H1 (cell line): ENCODE measurements around the gene FMC1. TPM values are rescaled to one million over a fixed set of nuclear protein-coding genes. Genes with fewer than 3 reads are reported as not detected.

Experiments
- CHD2 ChIP-seq: IDR thresholded peaks from 2 replicates; pipeline ENCODE4 v1.6.1; 2012; ENCODE audit warnings: low read length, improper control_type of control experiment
- HDAC2 ChIP-seq, 2 experiments: fragments of 300-600 bp in 1 of 2; sonication (generic) in 1 of 2; IDR thresholded peaks; 2 replicates each; pipeline ENCODE4 v1.6.1; 2011 to 2012; ENCODE audit warnings: low read depth in 2 of 2, low read length in 2 of 2, mild to moderate bottlenecking in 2 of 2, moderate library complexity in 2 of 2, borderline replicate concordance in 1 of 2, inconsistent platforms in 1 of 2
- KDM5A ChIP-seq: fragments of 200-600 bp; IDR thresholded peaks from 2 replicates; pipeline ENCODE4 v1.7.1; 2012; ENCODE audit warnings: mild to moderate bottlenecking, low read length, inconsistent platforms, mixed read lengths
- polyA plus RNA-seq, 7 experiments: library from polyadenylated mRNA; depleted of rRNA in 3 of 7; stranded (reverse) in 5 of 7; unstranded in 2 of 7; fragments of >200 nt in 5 of 7; fragments of 200-250 nt in 2 of 7; gene quantifications; 1 replicate in 5 of 7; 2 replicates in 1 of 7; 4 replicates in 1 of 7; pipeline versions ENCODE4 v1.2.1 to v1.2.3, GENCODE V29; 2011 to 2013; ENCODE audit warnings: missing spikeins in 2 of 7, mixed read lengths in 2 of 7
- total RNA-seq: library from RNA; stranded (reverse); fragmentation: NEBNext Ultra II Directional; extraction: Animal tissue kit (Norgen Biotek cat#: 25700); gene quantifications from 2 replicates; pipeline ENCODE4 v1.2.1, GENCODE V29; 2021
- TF ChIP-seq, protein P1 (sequence below), 3 experiments: IDR thresholded peaks; 1 replicate in 2 of 3; 2 replicates in 1 of 3; pipeline versions ENCODE4 v1.5.1 to v1.6.1; 2011; ENCODE audit warnings: low read length in 3 of 3, mild to moderate bottlenecking in 3 of 3, inconsistent platforms in 2 of 3, low read depth in 1 of 3, moderate library complexity in 1 of 3; ENCODE audit not compliant: insufficient read depth in 1 of 3; ENCODE audit errors: control extremely low read depth in 1 of 3
- TF ChIP-seq, protein P2 (sequence below): IDR thresholded peaks from 2 replicates; pipeline ENCODE4 v1.6.1; 2012; ENCODE audit warnings: low read length, inconsistent platforms

FMC1 gene
- total and polyA plus RNA-seq, 2 of the 8 experiments (the other 6 are each of a cell fraction or from before 2014, with no cell fraction given): 15.8 to 28.4 TPM

DNA sequence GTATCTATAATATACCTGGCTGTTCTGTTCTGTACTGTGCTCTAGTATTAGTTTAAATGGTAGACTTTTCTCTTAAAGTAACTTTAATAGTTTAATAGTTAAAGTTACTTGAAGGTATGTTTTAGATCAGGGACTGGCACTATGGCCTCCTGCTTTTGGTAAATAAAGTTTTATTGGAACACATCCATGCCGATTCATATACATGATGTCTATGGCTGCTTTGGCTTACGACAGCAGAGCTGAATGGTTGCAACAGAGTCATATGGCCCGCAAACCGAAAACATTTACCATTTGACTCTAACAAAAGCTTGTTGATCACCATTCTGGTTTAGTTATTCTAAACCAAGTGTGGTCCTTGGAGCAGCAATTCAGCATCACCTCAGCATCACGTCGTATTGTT is 25.3 kb downstream of the FMC1 start (continued):
- TF ChIP-seq, protein P1, sequence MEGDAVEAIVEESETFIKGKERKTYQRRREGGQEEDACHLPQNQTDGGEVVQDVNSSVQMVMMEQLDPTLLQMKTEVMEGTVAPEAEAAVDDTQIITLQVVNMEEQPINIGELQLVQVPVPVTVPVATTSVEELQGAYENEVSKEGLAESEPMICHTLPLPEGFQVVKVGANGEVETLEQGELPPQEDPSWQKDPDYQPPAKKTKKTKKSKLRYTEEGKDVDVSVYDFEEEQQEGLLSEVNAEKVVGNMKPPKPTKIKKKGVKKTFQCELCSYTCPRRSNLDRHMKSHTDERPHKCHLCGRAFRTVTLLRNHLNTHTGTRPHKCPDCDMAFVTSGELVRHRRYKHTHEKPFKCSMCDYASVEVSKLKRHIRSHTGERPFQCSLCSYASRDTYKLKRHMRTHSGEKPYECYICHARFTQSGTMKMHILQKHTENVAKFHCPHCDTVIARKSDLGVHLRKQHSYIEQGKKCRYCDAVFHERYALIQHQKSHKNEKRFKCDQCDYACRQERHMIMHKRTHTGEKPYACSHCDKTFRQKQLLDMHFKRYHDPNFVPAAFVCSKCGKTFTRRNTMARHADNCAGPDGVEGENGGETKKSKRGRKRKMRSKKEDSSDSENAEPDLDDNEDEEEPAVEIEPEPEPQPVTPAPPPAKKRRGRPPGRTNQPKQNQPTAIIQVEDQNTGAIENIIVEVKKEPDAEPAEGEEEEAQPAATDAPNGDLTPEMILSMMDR (IDR thresholded peaks at IDR 0.05; ENCODE audit: control extremely low read depth in 1 of 3, insufficient read depth in 1 of 3, low read depth in 1 of 3, low read length in 3 of 3): no peak
- TF ChIP-seq, protein P2, sequence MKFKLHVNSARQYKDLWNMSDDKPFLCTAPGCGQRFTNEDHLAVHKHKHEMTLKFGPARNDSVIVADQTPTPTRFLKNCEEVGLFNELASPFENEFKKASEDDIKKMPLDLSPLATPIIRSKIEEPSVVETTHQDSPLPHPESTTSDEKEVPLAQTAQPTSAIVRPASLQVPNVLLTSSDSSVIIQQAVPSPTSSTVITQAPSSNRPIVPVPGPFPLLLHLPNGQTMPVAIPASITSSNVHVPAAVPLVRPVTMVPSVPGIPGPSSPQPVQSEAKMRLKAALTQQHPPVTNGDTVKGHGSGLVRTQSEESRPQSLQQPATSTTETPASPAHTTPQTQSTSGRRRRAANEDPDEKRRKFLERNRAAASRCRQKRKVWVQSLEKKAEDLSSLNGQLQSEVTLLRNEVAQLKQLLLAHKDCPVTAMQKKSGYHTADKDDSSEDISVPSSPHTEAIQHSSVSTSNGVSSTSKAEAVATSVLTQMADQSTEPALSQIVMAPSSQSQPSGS: no peak
- TF ChIP-seq KDM5A (no peak), HDAC2 (IDR thresholded peaks at IDR 0.05; ENCODE audit: borderline replicate concordance in 1 of 2, low read depth in 2 of 2, low read length in 2 of 2) (no peak), CHD2 (no peak)
